Osteocyte (in vitro differentiated cells): Measurements from ENCODE around the gene AREG. TPM values are rescaled to one million over a fixed set of nuclear protein-coding genes. Genes with fewer than 3 reads are reported as not detected.
A peak's percentile ranks its signal among the peaks of the same experiment; 100 is the strongest.

Source experiments
- DNase-seq: peaks from one replicate; pipeline ENCODE4 v3.0.0; 2021; ENCODE audit warnings: mixed read lengths; ENCODE audit not compliant: unreplicated experiment; ENCODE audit errors: extremely low spot score
- H3K27ac Mint-ChIP-seq: one replicate; pipeline ENCODE4 v1.8.0; 2021; ENCODE audit warnings: mild to moderate bottlenecking, mixed read lengths; ENCODE audit not compliant: unreplicated experiment
- H3K27me3 Mint-ChIP-seq: one replicate; pipeline ENCODE4 v1.8.0; 2021; ENCODE audit warnings: mixed read lengths; ENCODE audit not compliant: unreplicated experiment
- H3K36me3 Mint-ChIP-seq: one replicate; pipeline ENCODE4 v1.8.0; 2021; ENCODE audit warnings: mixed read lengths; ENCODE audit not compliant: unreplicated experiment
- H3K4me1 Mint-ChIP-seq: one replicate; pipeline ENCODE4 v1.8.0; 2021; ENCODE audit warnings: mixed read lengths; ENCODE audit not compliant: unreplicated experiment
- H3K4me3 Mint-ChIP-seq: one replicate; pipeline ENCODE4 v1.8.0; 2021; ENCODE audit warnings: mild to moderate bottlenecking, moderate library complexity, mixed read lengths; ENCODE audit not compliant: unreplicated experiment
- H3K9me3 Mint-ChIP-seq: one replicate; pipeline ENCODE4 v1.8.0; 2021; ENCODE audit warnings: mixed read lengths; ENCODE audit not compliant: unreplicated experiment
- total RNA-seq: library from RNA; stranded (reverse); gene quantifications from 2 replicates; pipeline ENCODE4 v1.2.1, GENCODE V29; 2021
- TF ChIP-seq, protein P1 (sequence below): fragments of 200-600 bp; sonication (generic); IDR thresholded peaks from 2 replicates; pipeline ENCODE4 v1.5.0; 2021; ENCODE audit warnings: antibody characterized with exemption, mild to moderate bottlenecking, moderate library complexity

Gene AREG
- total RNA-seq, 1 donor from 2014 or later, result 0.64 TPM

DNA sequence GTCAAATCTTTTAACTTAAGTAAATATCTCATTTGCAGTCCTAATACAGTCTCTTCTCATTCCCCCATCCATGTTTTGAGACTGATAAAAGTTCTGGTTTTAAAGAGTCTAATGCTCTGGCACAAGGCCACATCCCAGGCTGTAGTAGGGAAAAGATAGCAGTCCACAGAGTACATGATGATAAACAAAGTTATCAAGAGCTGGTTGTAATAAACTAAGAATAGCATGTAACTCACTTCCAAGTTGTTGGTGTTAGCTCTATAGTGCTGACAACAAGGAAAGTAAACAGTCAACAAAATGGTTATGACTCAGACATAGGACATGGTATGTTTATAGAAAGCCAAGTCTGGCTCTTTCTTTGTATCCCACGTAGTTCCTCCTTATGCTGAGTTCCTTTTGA, 21.8 kb upstream of the AREG start:
- no peak overlapping the region for H3K27ac Mint-ChIP-seq
- TF ChIP-seq, protein P1, sequence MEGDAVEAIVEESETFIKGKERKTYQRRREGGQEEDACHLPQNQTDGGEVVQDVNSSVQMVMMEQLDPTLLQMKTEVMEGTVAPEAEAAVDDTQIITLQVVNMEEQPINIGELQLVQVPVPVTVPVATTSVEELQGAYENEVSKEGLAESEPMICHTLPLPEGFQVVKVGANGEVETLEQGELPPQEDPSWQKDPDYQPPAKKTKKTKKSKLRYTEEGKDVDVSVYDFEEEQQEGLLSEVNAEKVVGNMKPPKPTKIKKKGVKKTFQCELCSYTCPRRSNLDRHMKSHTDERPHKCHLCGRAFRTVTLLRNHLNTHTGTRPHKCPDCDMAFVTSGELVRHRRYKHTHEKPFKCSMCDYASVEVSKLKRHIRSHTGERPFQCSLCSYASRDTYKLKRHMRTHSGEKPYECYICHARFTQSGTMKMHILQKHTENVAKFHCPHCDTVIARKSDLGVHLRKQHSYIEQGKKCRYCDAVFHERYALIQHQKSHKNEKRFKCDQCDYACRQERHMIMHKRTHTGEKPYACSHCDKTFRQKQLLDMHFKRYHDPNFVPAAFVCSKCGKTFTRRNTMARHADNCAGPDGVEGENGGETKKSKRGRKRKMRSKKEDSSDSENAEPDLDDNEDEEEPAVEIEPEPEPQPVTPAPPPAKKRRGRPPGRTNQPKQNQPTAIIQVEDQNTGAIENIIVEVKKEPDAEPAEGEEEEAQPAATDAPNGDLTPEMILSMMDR, result no peak
- DNase-seq, result no peak

DNA sequence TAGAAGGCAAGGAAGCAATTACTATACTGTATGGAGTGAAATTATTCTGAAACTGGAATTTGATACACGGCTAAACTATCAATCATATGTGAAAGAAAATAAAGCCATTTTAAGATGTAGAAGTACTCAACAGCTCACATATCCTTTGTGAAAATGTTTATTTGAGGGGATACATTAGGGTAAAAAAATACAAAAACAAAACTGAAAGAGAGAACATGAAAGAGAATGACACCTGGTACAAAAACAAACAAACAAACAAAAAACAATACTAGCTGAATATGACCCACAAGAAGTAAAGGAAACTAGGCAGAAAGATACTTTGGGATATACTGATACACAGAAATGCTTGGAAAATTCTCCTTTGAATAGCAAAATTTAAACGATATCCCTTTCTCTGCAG, 20.8 kb upstream of the AREG start:
- Mint-ChIP-seq H3K4me3 (no peak overlapping the region), H3K36me3 (no peaks in the 10 kb centered on the region), H3K27me3 (no peaks in the 10 kb centered on the region), H3K27ac (no peak overlapping the region), H3K9me3 (no peaks in the 10 kb centered on the region), H3K4me1 (peaks cover 8% of the 10 kb centered on the region)
- TF ChIP-seq, protein P1, result no peak
- DNase-seq, result no peak

More for the DNA sequence above, 21.8 kb upstream of the AREG start:
- Mint-ChIP-seq H3K36me3 (no peaks in the 10 kb centered on the region), H3K4me1 (peaks cover 18% of the 10 kb centered on the region), H3K9me3 (no peaks in the 10 kb centered on the region), H3K27me3 (no peaks in the 10 kb centered on the region), H3K4me3 (no peak overlapping the region)

DNA sequence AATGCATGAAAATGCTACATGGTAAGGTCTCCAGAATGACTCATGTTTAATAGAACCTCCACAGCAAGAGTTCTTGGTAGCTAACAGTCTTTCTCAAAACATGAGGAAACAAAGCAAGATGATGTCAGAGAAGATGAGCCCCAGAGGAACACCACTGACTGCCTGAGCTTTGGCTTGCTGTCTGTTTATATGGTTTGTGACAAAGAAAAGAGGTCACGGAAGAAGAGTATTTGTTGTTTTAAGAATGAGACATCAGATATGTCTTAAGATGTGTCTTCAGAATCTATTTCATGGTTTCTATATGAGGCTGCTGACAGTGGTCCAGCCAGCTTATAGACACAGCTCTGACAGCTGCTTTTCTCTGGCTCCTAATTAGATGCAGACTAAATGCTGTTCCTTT, 18.8 kb upstream of the AREG start:
- Mint-ChIP-seq H3K4me3 (no peak overlapping the region), H3K27me3 (peaks cover 4% of the 10 kb centered on the region), H3K36me3 (no peaks in the 10 kb centered on the region), H3K9me3 (no peaks in the 10 kb centered on the region), H3K27ac (peak overlapping the region; percentile 19), H3K4me1 (peaks cover 8% of the 10 kb centered on the region)
- TF ChIP-seq, protein P1, result no peak
- DNase-seq, result no peak

DNA sequence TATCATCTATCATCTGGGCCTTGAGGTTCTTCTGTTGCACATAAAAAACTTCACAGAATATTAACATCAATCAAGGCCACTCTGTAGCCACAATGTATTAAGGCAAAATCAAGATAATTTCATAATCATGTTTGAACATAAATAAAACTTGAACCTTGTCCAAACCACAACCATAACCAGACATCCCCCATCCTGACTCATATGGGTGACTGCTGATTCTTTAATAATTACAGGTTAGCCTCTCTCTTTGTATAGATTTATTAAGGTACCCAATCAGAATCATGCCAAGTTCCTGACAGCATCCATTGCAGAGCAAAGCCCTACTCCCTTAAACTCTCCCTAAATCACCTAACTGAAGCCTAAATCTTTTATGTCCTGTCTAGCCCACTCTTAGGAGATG, 16.7 kb upstream of the AREG start:
- H3K36me3 Mint-ChIP-seq, result no peaks in the 10 kb centered on the region
- H3K4me3 Mint-ChIP-seq, result no peak overlapping the region
- no peaks in the 10 kb centered on the region for H3K9me3 Mint-ChIP-seq
- peaks cover 4% of the 10 kb centered on the region for H3K27me3 Mint-ChIP-seq
- no peak for DNase-seq
- TF ChIP-seq, protein P1, result no peak
- H3K4me1 Mint-ChIP-seq, result peaks cover 8% of the 10 kb centered on the region
- H3K27ac Mint-ChIP-seq, result no peak overlapping the region

DNA sequence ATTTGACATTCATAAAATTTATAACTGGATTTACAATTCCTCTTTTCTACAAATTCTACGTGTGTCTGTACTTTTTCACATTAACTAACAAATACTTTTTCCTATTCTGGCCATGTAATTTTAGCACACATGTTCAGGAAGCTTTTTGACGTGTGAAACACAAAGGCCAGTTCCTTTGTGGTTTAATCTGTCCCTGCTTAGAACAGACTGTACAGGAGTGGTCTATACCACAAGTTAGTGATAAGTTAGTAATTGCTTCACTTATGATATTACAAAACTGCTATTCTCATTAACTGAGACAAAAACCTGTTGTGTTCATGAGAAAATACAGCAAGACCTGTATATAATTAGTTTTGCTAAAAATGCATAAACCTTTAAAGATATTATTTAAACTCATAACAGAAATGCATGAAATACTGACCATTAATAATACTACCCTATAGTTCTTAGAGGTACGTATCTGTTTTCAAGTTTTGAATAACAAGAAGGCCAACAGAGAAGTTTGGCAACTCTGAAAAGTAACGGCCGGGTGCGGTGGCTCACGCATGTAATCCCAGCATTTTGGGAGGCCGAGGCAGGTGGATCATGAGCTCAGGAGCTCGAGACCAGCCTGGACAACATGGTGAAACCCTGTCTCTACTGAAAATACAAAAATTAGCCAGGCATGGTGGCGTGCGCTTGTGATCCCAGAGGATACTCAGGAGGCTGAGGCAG, 13.7 kb upstream of the AREG start:
- H3K27me3 Mint-ChIP-seq, result peaks cover 4% of the 10 kb centered on the region
- H3K4me3 Mint-ChIP-seq, result no peak overlapping the region
- no peak overlapping the region for H3K27ac Mint-ChIP-seq
- DNase-seq, result no peak
- H3K36me3 Mint-ChIP-seq, result no peaks in the 10 kb centered on the region
- TF ChIP-seq, protein P1, result no peak
- H3K9me3 Mint-ChIP-seq, result no peaks in the 10 kb centered on the region
- H3K4me1 Mint-ChIP-seq, result peaks cover 2% of the 10 kb centered on the region
